Transverse colon (tissue), 4 donors: Measurements from ENCODE around the gene SPDYE17.
"Not testable (repeated sequence)": the region's sequence is repeated elsewhere in the genome, so short reads cannot be mapped to it uniquely, and the experiment has no call there.

Experiments used
- POLR2A ChIP-seq: fragments of 450-650 bp; IDR thresholded peaks from one replicate; pipeline ENCODE4 v1.6.1; 2016; ENCODE audit warnings: antibody characterized with exemption, mild to moderate bottlenecking, moderate library complexity
- POLR2AphosphoS5 ChIP-seq, 3 donors: sonication (generic); formaldehyde crosslinking; IDR thresholded peaks; one replicate each; pipeline ENCODE4 v1.6.1; 2016; ENCODE audit warnings: antibody characterized with exemption in 3 of 3
- TF ChIP-seq, protein P1 (sequence below), 5 experiments: fragments of 200-600 bp in 3 of 5; fragments of 450-650 bp in 2 of 5; sonication (generic) in 3 of 5; IDR thresholded peaks; 1 replicate in 2 of 5; 2 replicates in 3 of 5; pipeline ENCODE4 v1.5.1; 2016 to 2017; ENCODE audit warnings: antibody characterized with exemption in 5 of 5, inconsistent platforms in 3 of 5, mild to moderate bottlenecking in 2 of 5, moderate library complexity in 1 of 5

DNA sequence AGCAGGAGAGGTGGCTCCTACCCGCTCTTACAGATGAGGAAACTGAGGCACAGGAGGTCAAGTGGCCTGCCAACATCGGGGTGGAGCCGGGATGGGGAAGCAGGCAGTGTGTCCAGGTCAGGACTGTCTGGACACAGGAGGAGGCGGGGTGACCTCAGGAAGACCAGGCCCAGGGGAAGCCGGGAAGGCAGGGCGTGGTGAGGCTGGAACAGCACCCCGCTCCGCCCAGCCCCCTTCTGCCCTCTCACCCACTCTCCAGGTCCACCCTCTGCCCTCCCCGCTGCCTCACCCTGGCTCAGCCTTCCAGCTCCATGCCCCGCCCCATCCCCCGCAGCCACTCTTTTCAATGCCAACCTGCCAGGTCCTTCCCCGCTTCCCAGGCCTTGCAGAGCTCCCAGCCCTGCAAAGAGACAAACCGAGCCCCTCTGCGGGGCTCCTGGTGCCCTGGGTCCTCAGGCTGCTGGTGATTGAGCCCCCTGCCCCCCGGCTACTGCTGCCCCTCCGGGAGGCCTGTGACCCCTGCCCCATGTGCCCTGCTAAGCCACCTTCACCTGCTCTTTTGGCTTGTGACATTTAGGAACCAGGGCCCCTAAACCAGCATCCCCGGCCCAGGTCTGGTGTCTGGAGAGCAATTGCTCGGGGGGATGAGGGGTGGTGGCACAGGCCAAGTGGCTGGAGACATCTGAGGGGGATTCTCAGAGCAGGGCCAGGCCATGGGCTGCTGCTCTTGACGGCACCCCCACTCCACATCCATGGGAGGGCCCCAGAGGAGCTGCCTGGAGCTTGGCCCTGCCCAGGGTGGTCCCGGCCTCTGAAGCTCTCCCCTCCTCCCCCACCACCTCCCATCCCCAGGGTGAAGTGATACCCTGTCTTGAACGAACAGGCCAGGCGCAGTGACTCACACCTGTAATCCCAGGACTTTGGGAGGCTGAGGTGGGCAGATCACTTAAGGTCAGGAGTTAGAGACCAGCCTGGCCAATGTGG lies 25.7 kb downstream of the SPDYE17 start:
- TF ChIP-seq POLR2A; POLR2AphosphoS5 (IDR thresholded peaks at IDR 0.05): not testable (repeated sequence)
- TF ChIP-seq, protein P1, sequence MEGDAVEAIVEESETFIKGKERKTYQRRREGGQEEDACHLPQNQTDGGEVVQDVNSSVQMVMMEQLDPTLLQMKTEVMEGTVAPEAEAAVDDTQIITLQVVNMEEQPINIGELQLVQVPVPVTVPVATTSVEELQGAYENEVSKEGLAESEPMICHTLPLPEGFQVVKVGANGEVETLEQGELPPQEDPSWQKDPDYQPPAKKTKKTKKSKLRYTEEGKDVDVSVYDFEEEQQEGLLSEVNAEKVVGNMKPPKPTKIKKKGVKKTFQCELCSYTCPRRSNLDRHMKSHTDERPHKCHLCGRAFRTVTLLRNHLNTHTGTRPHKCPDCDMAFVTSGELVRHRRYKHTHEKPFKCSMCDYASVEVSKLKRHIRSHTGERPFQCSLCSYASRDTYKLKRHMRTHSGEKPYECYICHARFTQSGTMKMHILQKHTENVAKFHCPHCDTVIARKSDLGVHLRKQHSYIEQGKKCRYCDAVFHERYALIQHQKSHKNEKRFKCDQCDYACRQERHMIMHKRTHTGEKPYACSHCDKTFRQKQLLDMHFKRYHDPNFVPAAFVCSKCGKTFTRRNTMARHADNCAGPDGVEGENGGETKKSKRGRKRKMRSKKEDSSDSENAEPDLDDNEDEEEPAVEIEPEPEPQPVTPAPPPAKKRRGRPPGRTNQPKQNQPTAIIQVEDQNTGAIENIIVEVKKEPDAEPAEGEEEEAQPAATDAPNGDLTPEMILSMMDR (IDR thresholded peaks at IDR 0.05): not testable (repeated sequence)
